ENCODE results near the gene PRKCA.

- TF ChIP-seq EZH2phosphoT487 (IDR thresholded peaks at IDR 0.05; ENCODE audit: borderline replicate concordance) (no peak), CTCF (conservative IDR thresholded peaks at IDR 0.05; ENCODE audit: low read length) (no peak)
These were observed 379.9 kb downstream of the PRKCA start for GRCh38 chr17:66682283-66682682.
